GM18498 (cell line): ENCODE measurements around the gene NPB.

Experiments used
- ATAC-seq: cut with Tn5 transposase; IDR thresholded peaks from one replicate; pipeline ENCODE4 v1.9.1; 2021; ENCODE audit warnings: mild to moderate bottlenecking, moderate library complexity; ENCODE audit not compliant: unreplicated experiment

The NPB gene

GRCh38 chr17:81898029-81898866, 3.8 kb upstream of the NPB start:
- no peak for ATAC-seq

- no peak for ATAC-seq
Observed at GRCh38 chr17:81898885-81899284, 3.2 kb upstream of the NPB start.

- no peak for ATAC-seq
Observed at GRCh38 chr17:81899514-81900166, 2.4 kb upstream of the NPB start.

GRCh38 chr17:81900181-81900820, 1.7 kb upstream of the NPB start:
- ATAC-seq = no peak

- ATAC-seq = no peak
Observed at GRCh38 chr17:81901167-81902022, 643 bp upstream of the NPB start.

GRCh38 chr17:81902653-81903414, 796 bp downstream of the NPB start:
- ATAC-seq = no peak

GRCh38 chr17:81903415-81903831, 1.4 kb downstream of the NPB start:
- ATAC-seq = no peak

GRCh38 chr17:81903896-81904599, 2.0 kb downstream of the NPB start:
- ATAC-seq = no peak

- ATAC-seq = no peak
Observed at GRCh38 chr17:81904600-81905423, 2.8 kb downstream of the NPB start.

GRCh38 chr17:81905424-81905875, 3.4 kb downstream of the NPB start:
- no peak for ATAC-seq

GRCh38 chr17:81905993-81906392, 4.0 kb downstream of the NPB start:
- no peak for ATAC-seq

- no peak for ATAC-seq
Observed at GRCh38 chr17:81906476-81907218, 4.6 kb downstream of the NPB start.

- ATAC-seq = no peak
Observed at GRCh38 chr17:81907219-81908145, 5.4 kb downstream of the NPB start.

GRCh38 chr17:81908793-81909192, 6.8 kb downstream of the NPB start:
- ATAC-seq = no peak

GRCh38 chr17:81909231-81909630, 7.2 kb downstream of the NPB start:
- ATAC-seq = no peak

- ATAC-seq = no peak
Observed at GRCh38 chr17:81909966-81910839, 8.2 kb downstream of the NPB start.
